Activated CD4-positive, alpha-beta T cell treated with anti-CD3 and anti-CD28 coated beads, Interleukin-2, amount 50 U/mL, for 4 hours (primary cell): ENCODE measurements around the gene RAB11FIP4.

ENCODE experiments used
- DNase-seq, 2 experiments: peaks; one replicate each; pipeline ENCODE4 v3.0.0-alpha.2; 2020

The RAB11FIP4 gene

DNA sequence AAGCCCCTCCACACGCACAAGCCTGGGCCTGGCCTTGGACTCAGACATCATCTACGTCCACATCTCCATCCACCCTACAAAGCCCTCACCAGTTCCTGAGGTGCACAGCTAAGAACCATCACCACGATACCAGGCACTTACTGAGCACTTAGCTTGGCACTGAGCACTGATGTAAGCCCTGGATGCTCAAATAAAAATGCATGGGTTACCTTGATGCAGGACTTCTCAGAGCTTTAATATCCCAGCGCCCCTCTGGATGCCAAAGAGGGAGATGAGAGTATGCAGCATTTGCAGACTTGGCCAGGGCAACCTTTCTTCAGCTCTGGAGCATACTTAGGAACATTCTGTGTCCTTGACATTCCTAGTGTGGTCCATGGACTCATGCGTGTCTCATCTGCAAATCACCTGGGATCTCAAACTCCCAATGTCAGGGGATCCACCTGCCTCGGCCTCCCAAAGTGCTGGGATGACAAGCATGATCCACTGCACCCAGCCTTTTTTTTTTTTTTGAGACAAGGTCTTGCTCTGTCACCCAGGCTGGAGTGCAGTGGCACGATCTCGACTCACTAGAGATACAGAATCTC lies 69.8 kb downstream of the RAB11FIP4 start:
- no peak for DNase-seq

DNA sequence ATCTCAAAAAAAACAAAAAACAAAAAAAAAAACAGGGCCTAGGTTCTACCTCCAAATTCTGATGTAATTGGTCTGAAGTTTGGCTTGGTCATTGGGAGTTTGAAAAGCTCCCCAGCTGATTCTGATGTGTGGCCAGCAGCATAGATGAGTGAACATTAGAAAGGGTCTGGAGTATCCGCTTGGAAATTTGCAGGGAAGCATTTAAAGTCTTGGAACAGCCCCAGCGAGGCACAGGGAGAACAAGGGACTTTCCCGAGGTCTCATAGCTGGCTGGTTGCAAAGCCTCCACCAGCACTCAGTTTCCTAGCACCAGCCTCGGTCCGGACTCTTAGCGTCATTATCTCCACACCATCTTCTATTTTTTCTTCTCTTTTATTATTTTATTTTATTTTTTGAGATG lies 70.8 kb downstream of the RAB11FIP4 start:
- no peak for DNase-seq

DNA sequence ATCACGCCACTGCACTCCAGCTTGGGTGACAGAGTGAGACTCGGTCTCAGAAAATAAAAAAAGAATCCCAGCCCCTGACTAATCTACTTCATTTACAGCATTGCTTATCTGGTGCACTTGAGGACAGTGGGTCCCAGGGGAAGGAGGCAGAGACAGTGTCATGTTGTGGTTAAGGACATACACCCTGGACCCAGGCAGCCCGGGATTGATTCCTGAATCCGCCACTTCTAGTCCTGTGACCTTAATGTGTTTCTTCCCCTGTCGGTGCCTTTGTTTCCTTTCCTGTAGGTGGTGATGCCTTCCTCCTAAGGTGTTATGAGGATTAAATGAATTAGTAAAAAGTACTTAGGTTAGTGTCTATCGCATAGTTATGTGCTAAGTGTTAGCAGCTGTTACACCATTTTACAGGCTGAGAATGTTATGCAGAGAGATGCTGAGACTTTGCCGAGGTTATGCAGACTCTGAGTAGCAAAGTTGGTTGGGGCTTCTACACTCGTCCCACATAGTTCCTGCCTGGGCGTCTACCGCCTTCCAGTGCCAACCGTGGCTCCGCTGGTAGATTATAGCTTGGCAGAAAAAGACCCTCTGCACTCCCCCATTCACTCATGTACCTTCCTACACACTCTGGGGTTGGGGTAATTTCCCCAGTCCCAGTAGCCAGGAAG lies 74.8 kb downstream of the RAB11FIP4 start:
- DNase-seq = no peak

DNA sequence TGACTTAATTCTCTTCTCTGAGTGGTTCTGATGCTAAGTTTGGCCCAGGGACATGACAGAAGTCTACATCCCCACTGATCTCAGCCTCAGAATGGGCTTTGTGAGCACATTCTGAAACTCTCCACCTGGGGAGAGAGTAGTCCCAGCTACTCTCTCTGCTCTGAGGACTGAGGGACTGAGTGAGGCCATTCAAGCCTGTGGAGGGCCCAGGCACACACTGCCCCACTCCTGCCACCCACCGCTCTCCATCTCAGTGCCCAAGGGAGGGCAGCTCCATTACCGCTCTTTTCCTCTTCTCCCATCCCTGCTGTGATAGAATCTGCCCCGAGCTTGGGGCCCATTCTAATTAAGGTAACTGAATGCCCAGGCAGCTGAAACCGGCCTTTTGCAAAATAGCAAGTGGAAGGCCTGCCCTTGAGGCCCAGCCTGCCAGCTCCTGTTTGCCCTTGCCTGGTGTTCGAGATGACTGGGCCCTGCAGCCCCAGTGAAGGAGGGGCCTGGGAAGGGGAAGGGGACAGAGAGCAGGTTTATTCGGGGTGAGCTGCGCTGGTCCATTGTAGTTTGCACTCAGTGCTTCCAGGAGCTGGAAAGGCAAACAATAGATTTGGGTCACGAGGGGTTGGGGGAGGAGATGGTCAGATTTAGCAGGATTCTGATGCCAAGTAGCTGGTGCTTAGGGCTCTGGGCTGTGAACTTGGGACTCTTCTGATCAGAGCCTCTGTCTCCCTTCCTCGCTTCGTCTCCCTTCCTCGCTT lies 76.2 kb downstream of the RAB11FIP4 start:
- DNase-seq = no peak

DNA sequence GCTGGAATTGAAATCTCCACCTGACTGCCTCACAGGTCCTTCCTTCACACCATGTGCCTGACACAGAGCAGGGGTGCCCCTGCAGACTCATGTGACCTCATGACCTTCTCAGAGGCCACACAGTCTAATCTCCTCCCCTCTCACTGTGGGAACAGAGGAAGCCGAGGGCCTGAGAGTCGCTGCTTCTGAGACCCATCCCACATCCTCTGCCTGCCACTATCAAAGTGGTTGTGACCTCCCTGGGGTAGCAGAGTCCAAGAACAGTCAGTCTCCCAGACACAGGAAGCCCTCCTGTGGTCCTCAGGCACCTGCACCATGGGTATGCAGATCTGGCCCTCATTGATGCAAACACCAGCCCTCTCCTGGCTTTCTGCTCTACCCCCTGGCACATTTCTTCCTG lies 78.5 kb downstream of the RAB11FIP4 start:
- DNase-seq = no peak

DNA sequence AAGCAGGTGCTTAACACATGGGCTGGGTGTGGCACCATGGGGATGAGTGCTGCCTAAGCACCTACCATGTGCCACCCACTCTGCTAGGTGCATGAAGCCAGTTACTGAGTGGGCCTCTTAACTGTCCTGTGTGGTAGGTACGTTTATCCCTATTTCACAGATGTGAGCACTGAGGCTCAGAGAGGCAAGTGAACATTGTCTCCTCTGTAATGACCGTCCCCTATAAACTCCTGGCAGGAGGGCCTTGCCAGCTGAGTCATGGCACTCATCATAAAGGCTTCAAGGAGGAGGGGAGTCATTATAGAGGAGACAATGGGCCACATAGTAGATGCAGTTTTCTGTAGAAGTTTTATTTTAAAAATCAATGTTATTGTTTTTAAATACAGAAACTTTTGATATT lies 79.1 kb downstream of the RAB11FIP4 start:
- DNase-seq = no peak

DNA sequence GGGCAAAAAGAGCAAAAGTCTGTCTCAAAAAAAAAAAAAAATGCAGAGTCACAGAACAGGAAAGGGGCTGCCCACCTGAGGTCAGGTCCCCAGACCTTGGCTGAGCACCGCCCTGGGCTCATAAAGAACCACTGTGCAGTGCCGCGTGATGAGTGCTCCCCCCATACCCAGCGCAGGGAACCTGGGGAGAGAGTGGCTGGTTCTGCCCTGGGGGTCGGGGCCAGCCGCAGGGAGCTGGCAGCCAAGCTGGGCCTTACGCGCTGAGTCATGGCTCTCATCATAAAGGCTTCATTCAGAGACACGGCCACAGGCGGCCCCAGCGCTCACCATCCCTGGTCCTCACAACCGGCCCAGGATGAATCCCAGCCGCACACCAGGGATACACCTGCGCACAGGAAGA lies 80.7 kb downstream of the RAB11FIP4 start:
- no peak for DNase-seq

DNA sequence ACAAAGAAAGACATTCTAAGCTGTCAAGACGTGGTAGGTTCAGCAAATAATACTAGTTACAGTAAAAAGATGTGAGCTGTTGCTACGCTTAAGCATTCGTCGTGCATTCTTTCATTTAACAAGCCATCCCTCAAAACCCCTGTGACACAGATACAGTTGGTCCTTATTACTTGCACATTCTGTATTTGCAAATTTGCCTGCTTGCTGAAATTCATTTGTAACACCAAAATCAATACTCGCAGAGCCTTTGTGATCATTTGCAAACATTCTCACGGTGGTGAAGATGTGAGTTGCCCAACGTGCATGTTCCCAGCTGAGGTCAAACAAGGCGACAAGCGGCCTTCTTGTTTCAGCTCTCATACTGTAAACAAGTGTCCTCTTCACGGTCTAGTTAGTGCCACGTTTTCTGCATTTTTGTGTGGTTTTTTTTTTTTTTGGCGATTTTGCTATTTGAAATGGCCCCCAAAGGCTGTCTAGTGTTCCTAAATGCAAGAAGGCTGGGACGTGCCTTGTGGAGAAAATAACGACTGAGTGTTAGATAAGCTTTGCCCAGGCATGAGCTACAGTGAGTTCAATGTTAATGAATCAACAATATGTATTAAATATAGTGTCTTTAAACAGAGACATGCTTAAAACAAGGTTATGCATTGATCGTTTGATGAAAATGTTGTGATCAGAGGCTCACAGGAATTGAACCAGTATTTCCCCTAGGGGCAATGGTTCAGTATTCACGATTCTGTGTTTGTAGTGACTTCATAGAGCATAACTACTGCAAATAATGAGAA lies 84.1 kb downstream of the RAB11FIP4 start:
- DNase-seq = no peak

- DNase-seq = no peak
Measured at GRCh38 chr17:31476525-31477416, 85.3 kb downstream of the RAB11FIP4 start.

DNA sequence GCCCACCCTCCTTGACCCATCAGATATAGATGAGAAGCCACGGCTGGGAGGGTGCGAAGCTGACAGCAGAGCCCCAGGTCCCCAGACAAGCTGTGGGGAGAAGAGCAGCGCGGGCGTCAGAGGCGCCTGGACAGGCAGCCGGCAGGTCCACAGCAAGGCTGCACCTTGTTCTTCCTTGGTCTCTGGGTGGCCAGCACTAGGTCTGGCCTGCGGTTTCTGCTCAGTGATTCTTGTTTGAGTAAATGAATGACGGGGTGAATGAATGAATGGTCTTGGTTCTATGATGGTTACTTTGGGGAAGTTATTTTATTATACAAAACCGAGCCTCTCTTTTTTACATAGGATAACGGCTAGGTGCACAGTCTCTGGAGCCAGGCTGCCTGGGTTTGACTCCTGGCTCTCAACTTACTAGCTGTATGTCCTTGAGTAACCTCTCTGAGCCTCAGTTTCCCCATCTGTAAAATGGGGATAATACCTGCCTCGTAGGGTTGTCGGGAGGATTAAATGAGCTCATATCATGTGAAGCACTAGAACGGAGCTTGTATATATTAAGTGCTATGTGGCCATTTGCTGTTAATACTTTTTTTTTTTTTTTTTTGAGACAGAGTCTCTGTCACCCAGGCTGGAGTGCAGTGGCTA lies 86.1 kb downstream of the RAB11FIP4 start:
- DNase-seq = no peak

DNA sequence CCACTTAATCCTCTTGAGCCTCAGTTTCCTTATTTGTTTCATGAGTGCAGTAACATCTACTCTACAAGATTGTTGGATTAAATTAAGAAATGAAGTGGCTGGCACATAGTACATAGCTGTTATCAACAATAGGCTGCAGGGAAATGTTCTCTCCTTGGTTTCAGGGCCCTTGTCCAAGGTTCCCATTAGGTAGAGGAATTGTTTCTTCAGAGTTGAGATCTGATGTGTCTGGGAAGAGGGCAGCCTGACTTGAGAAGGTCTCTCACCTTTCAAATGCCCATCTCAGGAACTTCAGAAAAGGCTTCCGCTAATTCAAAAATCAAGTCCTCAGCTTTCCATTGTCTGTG lies 87.6 kb downstream of the RAB11FIP4 start:
- no peak for DNase-seq

DNA sequence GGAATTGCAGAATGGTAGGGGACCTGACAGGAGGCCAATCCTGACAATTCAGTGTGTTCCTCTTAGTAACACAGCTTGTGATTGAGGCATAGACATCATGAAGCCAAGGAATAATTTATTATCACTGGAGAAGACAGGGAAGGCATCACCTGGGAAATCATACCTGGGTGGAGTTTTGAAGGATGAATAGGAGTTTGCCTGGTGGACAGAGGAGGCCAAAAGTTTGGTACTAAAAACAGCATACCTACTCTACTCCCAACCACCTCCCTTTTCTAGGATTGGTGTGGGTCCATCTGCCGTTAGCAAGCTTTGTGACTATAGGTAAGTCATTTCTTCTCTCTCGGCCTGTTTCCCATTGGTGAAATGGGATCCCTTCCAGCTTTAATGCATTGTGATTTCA lies 88.0 kb downstream of the RAB11FIP4 start:
- DNase-seq = no peak

DNA sequence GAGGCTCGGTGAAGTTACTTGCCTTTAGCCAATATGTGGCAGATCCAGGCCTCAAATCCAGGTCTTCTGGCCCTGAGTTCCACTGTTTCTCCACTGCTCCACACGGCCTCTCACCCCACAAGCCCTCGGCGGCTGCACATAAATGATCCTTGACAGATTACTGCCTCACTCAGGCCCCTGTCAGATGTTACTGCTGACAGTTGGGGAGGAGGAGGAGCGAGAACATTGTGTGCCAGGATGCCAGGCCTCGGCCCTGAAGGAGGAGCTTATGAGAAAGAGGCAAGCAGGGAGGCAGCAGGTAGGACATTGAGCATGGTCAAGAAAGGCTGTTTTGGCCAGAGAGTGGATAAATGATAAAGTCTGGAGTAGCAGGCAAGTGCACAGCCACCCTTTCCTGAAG lies 88.6 kb downstream of the RAB11FIP4 start:
- no peak for DNase-seq

GRCh38 chr17:31480904-31481782 lies 89.7 kb downstream of the RAB11FIP4 start:
- no peak for DNase-seq

DNA sequence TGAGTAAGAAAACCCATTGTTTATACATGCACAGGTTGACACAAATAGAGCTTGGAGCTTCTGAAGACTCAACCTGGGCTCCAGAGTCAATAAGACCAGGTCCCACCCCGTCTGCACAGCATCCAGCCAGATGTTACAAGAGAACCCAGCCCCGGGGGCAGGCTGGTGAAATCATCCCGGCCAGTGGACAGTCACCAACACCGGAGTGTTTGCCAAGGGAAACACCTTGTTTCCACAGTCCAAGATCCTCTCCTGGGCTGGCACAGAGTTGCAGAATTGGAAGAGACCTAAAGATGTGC lies 90.3 kb downstream of the RAB11FIP4 start:
- no peak for DNase-seq

GRCh38 chr17:31484821-31485220 lies 93.3 kb downstream of the RAB11FIP4 start:
- DNase-seq = no peak

GRCh38 chr17:31486351-31487062 lies 95.0 kb downstream of the RAB11FIP4 start:
- DNase-seq = no peak

- DNase-seq = no peak
Measured at GRCh38 chr17:31487063-31487647, 95.7 kb downstream of the RAB11FIP4 start.

DNA sequence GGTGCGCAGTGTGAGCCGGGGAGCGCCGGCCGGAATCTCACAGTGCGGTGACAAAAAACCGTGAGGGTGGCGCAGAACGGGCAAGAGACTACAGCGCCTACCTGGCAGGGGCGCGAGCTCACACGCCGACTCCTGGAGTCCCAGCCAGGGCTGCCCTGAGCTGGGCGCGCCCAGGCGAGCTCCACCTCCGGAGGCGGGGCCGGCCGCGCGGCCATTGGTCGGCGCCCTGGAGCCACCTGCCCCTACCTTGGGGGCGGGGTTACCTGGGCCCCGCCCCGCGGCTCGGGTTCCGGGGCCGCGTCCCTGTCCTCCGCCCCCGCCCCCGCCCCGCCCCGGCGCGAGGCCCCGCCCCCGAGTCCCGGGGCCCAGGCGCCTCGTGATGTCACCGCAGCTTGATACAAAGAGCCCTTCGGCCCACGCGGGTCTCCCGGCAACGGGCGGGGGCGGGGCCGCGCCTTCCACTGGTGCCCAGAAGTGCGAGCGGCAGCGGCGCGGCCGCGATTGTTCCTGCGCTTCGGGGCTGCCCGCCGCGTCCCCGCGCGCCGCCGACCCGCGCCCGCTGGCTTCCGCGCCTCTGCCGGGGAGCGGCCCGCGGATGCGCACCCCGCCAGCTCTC lies 96.3 kb downstream of the RAB11FIP4 start:
- peak; percentile 94 to 96 for DNase-seq
